Natural killer cell (primary cell): ENCODE results near the gene LDLRAD4. TPM values are rescaled to one million over a fixed set of nuclear protein-coding genes. Genes with fewer than 3 reads are reported as not detected.

Experiments
- ATAC-seq, 3 donors: fragments of 150-1000 bp in 2 of 3; fragments of 200-7000 bp in 1 of 3; cut with Tn5 transposase; 1 replicate in 1 of 3; 2 replicates in 2 of 3; pipeline ENCODE4 v1.10.0; 2021; ENCODE audit warnings: mild to moderate bottlenecking in 2 of 3, moderate library complexity in 2 of 3
- DNase-seq, 2 donors: peaks; one replicate each; pipeline versions ENCODE4 v3.0.0 to v3.0.0-alpha.2; 2013 to 2021; ENCODE audit warnings: mixed read lengths in 1 of 2
- H3K27ac ChIP-seq: one replicate; pipeline ENCODE4 v1.5.1; 2013; ENCODE audit warnings: mild to moderate bottlenecking, low read length
- H3K27me3 ChIP-seq: one replicate; pipeline ENCODE4 v1.6.1; 2013; ENCODE audit warnings: low read length; ENCODE audit not compliant: control insufficient read depth, insufficient read depth
- H3K36me3 ChIP-seq: one replicate; pipeline ENCODE4 v1.6.1; 2013; ENCODE audit warnings: low read length; ENCODE audit not compliant: control insufficient read depth, insufficient read depth
- H3K4me1 ChIP-seq: one replicate; pipeline ENCODE4 v1.6.1; 2013; ENCODE audit warnings: low read length; ENCODE audit not compliant: control insufficient read depth, insufficient read depth
- H3K4me3 ChIP-seq: one replicate; pipeline ENCODE4 v1.5.1; 2013; ENCODE audit warnings: low read length
- H3K9me3 ChIP-seq: one replicate; pipeline ENCODE4 v1.6.1; 2013; ENCODE audit warnings: low read length; ENCODE audit not compliant: control insufficient read depth, insufficient read depth
- H3K27ac Mint-ChIP-seq, 2 donors: one replicate each; pipeline ENCODE4 v1.8.0; 2022; ENCODE audit warnings: mild to moderate bottlenecking in 2 of 2, mixed read lengths in 2 of 2, moderate library complexity in 1 of 2
- H3K27me3 Mint-ChIP-seq, 2 donors: one replicate each; pipeline ENCODE4 v1.8.0; 2022; ENCODE audit warnings: low read depth in 2 of 2, mixed read lengths in 2 of 2
- H3K36me3 Mint-ChIP-seq: one replicate; pipeline ENCODE4 v1.8.0; 2022; ENCODE audit warnings: mixed read lengths
- H3K4me1 Mint-ChIP-seq, 2 donors: one replicate each; pipeline ENCODE4 v1.8.0; 2022; ENCODE audit warnings: mixed read lengths in 2 of 2
- H3K4me3 Mint-ChIP-seq: one replicate; pipeline ENCODE4 v1.8.0; 2022; ENCODE audit warnings: mild to moderate bottlenecking, moderate library complexity, mixed read lengths
- H3K9me3 Mint-ChIP-seq, 2 donors: one replicate each; pipeline ENCODE4 v1.8.0; 2022; ENCODE audit warnings: mixed read lengths in 2 of 2
- WGBS: methylation state at CpG from one replicate; pipeline ENCODE4 v1.1.7; 2013; ENCODE audit warnings: missing lambda C conversion rate; ENCODE audit not compliant: insufficient coverage; 5-methylcytosine and 5-hydroxymethylcytosine counted together
- intact Hi-C: fragments of 100-400 bp; cut with micrococcal nuclease; formaldehyde crosslinking; loops from one replicate; pipeline ENCODE4 v1.14.2; 2022
- total RNA-seq, 4 donors: library from RNA; stranded (reverse); fragments of 120-200 nt in 1 of 4; gene quantifications; one replicate each; pipeline versions ENCODE4 v1.2.3 to v1.2.4, GENCODE V29; 2013 to 2022
- TF ChIP-seq, protein P1 (sequence below): fragments of 200-600 bp; IDR thresholded peaks from one replicate; pipeline ENCODE4 v1.8.0; 2022; ENCODE audit warnings: antibody characterized with exemption

LDLRAD4 gene
- total RNA-seq, 3 donors from 2014 or later (not counting 1 experiment from before 2014, with no cell fraction given) = 24.0 to 36.3 (median 29.2) TPM

DNA sequence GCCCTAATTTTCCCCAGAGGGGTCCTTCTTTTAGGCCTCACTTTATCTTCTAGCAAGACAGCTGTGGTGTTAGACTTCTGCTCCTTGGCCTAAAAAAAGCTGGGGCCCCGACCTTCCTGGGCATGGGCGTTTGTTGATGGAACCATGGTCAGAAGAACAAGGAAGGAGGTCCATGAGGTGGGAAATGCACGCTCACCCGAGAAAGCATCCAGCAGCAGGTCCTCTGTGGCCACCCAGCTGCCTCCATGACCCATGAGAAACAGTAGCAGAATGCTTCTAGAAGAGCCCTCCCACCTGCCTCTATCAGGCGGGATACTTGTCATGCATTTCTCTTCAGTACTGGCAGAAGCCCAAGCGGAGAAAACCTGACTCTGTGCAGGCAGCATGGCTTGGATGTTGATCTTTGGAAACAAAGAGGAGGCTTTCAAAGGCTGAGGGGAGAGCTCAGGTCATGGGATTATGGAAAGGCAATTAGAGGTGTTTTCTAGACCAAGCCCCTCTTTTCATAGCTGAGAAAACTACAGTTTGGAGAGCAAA, 258.7 kb downstream of the LDLRAD4 start:
- TF ChIP-seq, protein P1, sequence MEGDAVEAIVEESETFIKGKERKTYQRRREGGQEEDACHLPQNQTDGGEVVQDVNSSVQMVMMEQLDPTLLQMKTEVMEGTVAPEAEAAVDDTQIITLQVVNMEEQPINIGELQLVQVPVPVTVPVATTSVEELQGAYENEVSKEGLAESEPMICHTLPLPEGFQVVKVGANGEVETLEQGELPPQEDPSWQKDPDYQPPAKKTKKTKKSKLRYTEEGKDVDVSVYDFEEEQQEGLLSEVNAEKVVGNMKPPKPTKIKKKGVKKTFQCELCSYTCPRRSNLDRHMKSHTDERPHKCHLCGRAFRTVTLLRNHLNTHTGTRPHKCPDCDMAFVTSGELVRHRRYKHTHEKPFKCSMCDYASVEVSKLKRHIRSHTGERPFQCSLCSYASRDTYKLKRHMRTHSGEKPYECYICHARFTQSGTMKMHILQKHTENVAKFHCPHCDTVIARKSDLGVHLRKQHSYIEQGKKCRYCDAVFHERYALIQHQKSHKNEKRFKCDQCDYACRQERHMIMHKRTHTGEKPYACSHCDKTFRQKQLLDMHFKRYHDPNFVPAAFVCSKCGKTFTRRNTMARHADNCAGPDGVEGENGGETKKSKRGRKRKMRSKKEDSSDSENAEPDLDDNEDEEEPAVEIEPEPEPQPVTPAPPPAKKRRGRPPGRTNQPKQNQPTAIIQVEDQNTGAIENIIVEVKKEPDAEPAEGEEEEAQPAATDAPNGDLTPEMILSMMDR = no peak
- Mint-ChIP-seq H3K4me1 (peaks cover 23 to 51% of the 10 kb centered on the region in 2 donors), H3K27ac (no peak overlapping the region), H3K4me3 (no peak overlapping the region), H3K36me3 (peaks cover 8% of the 10 kb centered on the region), H3K27me3 (no peaks in the 10 kb centered on the region), H3K9me3 (no peaks in the 10 kb centered on the region)
- no peak for ATAC-seq
- Histone ChIP-seq H3K27me3 (no peaks in the 10 kb centered on the region), H3K4me3 (no peak overlapping the region), H3K9me3 (no peaks in the 10 kb centered on the region), H3K27ac (no peak overlapping the region), H3K36me3 (peaks cover 3% of the 10 kb centered on the region), H3K4me1 (peaks cover 8% of the 10 kb centered on the region)
- DNase-seq = no peak
- intact Hi-C loops = no loop called here
- WGBS = 97% methylated on average over 6 of the region's 6 CpGs

DNA sequence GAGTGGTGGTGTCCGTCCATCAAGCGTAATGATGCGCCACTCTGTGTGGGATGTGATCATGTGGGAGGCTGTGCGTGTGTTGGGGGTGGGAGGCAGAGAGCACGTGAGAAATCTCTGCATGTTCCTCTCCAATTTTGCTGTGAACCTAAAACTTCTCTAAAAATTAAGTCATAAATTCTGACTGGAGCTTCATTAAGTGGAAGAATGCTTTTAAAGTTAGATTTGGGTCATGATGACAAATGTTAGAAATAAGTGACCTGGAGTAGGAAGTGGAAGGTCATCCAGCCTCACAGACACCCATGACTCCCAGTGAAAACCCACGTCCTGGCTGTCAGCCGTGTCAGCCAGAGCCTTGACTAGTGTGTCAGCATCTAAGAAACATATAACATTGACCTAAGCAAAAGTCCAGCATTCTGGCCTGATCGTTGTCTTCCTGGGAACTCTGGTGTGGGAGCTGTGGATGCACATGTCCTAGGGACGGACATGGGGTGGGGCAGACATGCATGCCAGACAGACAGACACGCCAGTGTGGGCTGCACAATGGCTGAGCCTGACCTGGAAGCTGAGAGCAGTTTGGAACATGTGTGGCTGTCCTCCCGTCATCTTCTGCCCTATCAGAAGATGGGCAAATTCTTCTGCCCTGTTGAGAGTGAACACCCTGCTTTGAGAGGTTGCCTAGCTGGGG, 262.2 kb downstream of the LDLRAD4 start:
- no peaks in the 10 kb centered on the region for H3K9me3 ChIP-seq
- DNase-seq (no peak), ATAC-seq (no peak)
- Mint-ChIP-seq H3K27me3 (no peaks in the 10 kb centered on the region), H3K9me3 (no peaks in the 10 kb centered on the region), H3K4me1 (peaks cover 19 to 46% of the 10 kb centered on the region in 2 donors), H3K36me3 (peaks cover 8% of the 10 kb centered on the region), H3K4me3 (no peak overlapping the region), H3K27ac (peak overlapping the region in 1 of 2 donors; percentile 47)
- no peaks in the 10 kb centered on the region for H3K36me3 ChIP-seq
- H3K4me3 ChIP-seq = no peak overlapping the region
- 74% methylated on average over 10 of the region's 11 CpGs for WGBS
- H3K4me1 ChIP-seq = peaks cover 11% of the 10 kb centered on the region
- no peaks in the 10 kb centered on the region for H3K27me3 ChIP-seq
- H3K27ac ChIP-seq = no peak overlapping the region
- TF ChIP-seq, protein P1 = no peak
- intact Hi-C loops = no loop called here

DNA sequence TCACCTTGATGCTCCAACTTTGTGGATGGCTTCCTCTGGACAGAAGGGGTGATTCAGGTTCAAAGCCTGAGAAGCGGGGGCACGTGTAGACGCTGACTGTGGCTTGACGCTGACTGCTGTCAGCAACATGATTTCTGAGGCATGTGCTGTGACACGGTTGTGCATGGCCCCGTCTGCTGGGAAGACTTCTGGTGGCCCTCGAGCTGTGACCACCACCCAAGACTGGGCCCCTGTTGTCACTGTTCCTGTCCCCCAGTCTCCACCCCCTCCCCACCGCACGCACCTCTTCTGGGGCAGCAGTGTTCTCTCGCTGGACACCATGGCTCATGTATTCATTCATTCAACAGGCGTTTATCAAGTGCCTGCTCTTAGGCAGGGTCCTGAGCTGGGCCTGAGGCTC, 262.8 kb downstream of the LDLRAD4 start:
- H3K4me3 ChIP-seq = no peak overlapping the region

More for the DNA sequence above, 262.8 kb downstream of the LDLRAD4 start:
- no peaks in the 10 kb centered on the region for H3K27me3 Mint-ChIP-seq
- WGBS = 81% methylated on average over 11 of the region's 11 CpGs
- H3K9me3 ChIP-seq = no peaks in the 10 kb centered on the region
- no peak overlapping the region for H3K27ac ChIP-seq
- no peaks in the 10 kb centered on the region for H3K9me3 Mint-ChIP-seq
- peaks cover 25 to 43% of the 10 kb centered on the region in 2 donors for H3K4me1 Mint-ChIP-seq
- TF ChIP-seq, protein P1 = no peak
- peaks cover 3% of the 10 kb centered on the region for H3K36me3 ChIP-seq
- DNase-seq (no peak), ATAC-seq (no peak)
- H3K36me3 Mint-ChIP-seq = peaks cover 8% of the 10 kb centered on the region
- H3K27me3 ChIP-seq = no peaks in the 10 kb centered on the region
- intact Hi-C loops = no loop called here
- H3K4me3 Mint-ChIP-seq = no peak overlapping the region
- H3K4me1 ChIP-seq = peaks cover 11% of the 10 kb centered on the region
- peak overlapping the region; percentile 35 to 56 for H3K27ac Mint-ChIP-seq
